Breast epithelium (tissue), 3 donors: ENCODE results near the gene CYSTM1.

Experiments
- POLR2A ChIP-seq: fragments of 450-650 bp; IDR thresholded peaks from one replicate; pipeline ENCODE4 v1.6.1; 2016; ENCODE audit warnings: antibody characterized with exemption, mild to moderate bottlenecking, moderate library complexity
- POLR2AphosphoS5 ChIP-seq, 3 donors: sonication (generic); formaldehyde crosslinking; IDR thresholded peaks; one replicate each; pipeline ENCODE4 v1.6.1; 2017; ENCODE audit warnings: antibody characterized with exemption in 3 of 3
- TF ChIP-seq, protein P1 (sequence below), 3 donors: fragments of 450-650 bp; IDR thresholded peaks; one replicate each; pipeline ENCODE4 v1.5.1; 2016 to 2017; ENCODE audit warnings: antibody characterized with exemption in 3 of 3, mild to moderate bottlenecking in 3 of 3, moderate library complexity in 3 of 3

DNA sequence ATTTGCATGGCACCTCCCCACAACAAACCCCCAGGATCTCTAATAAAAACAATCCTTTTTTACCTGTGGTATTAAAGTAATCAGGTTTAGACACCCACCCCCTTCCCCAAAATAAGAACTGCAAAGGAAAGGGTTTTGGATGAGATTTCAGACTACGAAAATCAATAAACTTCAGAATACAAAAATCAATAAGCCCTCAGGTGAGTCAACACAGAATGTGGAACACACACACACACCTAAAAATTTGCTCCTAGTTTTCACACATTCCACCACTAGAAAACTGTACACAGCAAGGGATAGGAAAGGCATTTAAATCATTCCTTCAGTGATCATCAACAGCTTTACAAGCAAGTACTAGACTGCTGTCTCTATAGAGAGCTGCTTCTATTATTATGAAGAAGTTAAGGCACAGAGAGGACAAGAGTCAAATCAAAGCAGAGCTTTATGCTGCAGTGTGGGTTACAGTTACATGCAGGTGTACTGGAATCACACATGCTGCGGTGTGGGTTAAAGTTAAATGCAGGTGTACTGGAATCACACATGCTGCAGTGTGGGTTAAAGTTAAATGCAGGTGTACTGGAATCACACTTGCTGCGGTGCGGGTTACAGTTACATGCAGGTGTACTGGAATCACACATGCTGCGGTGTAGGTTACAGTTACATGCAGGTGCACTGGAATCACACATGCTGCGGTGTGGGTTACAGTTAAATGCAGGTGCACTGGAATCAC is 91.6 kb downstream of the CYSTM1 start:
- TF ChIP-seq, protein P1, sequence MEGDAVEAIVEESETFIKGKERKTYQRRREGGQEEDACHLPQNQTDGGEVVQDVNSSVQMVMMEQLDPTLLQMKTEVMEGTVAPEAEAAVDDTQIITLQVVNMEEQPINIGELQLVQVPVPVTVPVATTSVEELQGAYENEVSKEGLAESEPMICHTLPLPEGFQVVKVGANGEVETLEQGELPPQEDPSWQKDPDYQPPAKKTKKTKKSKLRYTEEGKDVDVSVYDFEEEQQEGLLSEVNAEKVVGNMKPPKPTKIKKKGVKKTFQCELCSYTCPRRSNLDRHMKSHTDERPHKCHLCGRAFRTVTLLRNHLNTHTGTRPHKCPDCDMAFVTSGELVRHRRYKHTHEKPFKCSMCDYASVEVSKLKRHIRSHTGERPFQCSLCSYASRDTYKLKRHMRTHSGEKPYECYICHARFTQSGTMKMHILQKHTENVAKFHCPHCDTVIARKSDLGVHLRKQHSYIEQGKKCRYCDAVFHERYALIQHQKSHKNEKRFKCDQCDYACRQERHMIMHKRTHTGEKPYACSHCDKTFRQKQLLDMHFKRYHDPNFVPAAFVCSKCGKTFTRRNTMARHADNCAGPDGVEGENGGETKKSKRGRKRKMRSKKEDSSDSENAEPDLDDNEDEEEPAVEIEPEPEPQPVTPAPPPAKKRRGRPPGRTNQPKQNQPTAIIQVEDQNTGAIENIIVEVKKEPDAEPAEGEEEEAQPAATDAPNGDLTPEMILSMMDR (IDR thresholded peaks at IDR 0.05): no peak
- TF ChIP-seq POLR2A: no peak
- no peak for TF ChIP-seq POLR2AphosphoS5 (IDR thresholded peaks at IDR 0.05)
